ENCODE results near the gene CENPQ. TPM values are rescaled to one million over a fixed set of nuclear protein-coding genes. Genes with fewer than 3 reads are reported as not detected.
"Not testable (repeated sequence)": the region's sequence is repeated elsewhere in the genome, so short reads cannot be mapped to it uniquely, and the experiment has no call there.

CENPQ gene
- total and polyA plus RNA-seq, 2 of the 8 experiments (the other 6 are each of a cell fraction or from before 2014, with no cell fraction given): 9.4 to 19.6 TPM

DNA sequence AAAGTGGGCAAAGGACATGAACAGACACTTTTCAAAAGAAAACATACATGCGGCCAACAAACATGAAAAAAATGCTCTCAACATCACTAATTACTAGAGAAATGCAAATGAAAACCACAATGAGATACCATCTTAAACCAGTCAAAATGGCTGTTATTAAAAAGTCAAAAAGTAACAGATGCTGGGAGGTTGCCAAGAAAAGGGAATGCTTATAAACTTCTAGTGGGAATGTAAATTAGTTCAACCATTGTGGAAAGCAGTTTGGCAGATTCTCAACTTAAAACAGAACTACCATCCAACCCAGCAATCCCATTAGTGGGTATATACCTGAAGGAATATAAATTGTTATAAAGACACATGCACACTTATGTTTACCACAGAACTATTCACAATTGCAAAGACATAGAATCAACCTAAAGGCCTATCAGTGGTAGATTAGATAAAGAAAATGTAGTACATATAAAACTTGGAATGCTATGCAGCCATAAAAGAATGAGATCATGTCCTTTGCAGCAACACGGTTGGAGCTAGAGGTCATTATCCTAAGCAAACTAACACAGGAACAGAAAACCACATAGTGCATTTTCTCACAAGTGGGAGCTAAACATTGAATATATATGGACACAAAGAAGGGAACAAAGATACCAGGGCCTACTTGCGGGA lies 16.3 kb downstream of the CENPQ start (continued):
- TF ChIP-seq ATF3 (IDR thresholded peaks at IDR 0.05; ENCODE audit: insufficient read depth, low read depth, low read length): no peak
- TF ChIP-seq BRCA1 (IDR thresholded peaks at IDR 0.05; ENCODE audit: low read depth, low read length): no peak

GRCh38 chr6:49481846-49482245 lies 18.7 kb downstream of the CENPQ start:
- H3K23ac ChIP-seq (ENCODE audit: insufficient read length); H3K27ac ChIP-seq (ENCODE audit: low read depth, low read length); H3K4ac ChIP-seq (replicated peaks; ENCODE audit: insufficient read length, low read depth, low read length); H4K20me1 ChIP-seq (replicated peaks in 1 of 2; ENCODE audit: control insufficient read depth in 1 of 2, insufficient read depth in 2 of 2, low read length in 2 of 2); H2BK5ac ChIP-seq (ENCODE audit: low read depth, low read length); H3K79me2 ChIP-seq (ENCODE audit: control insufficient read depth in 1 of 2, insufficient read depth in 2 of 2, low read length in 2 of 2); H3K27me3 ChIP-seq (replicated peaks in 1 of 4; ENCODE audit: control insufficient read depth in 3 of 4, extremely low read depth in 1 of 4, insufficient read depth in 3 of 4, low read length in 3 of 4); H3K56ac ChIP-seq (replicated peaks; ENCODE audit: insufficient read length, low read depth, low read length); H4K5ac ChIP-seq (ENCODE audit: insufficient read length, low read depth, low read length); H2BK20ac ChIP-seq (ENCODE audit: low read length); CTCF ChIA-PET (ENCODE audit: partially characterized antibody); H3K23me2 ChIP-seq (ENCODE audit: low read depth, low read length); H2AFZ ChIP-seq (ENCODE audit: low read length); H3K14ac ChIP-seq (ENCODE audit: insufficient read length); H2BK12ac ChIP-seq (ENCODE audit: low read depth, low read length); H3K4me2 ChIP-seq (ENCODE audit: insufficient read depth in 1 of 2, low read depth in 2 of 2, low read length in 2 of 2); POLR2A ChIA-PET (ENCODE audit: partially characterized antibody); H3K4me1 ChIP-seq (replicated peaks in 1 of 4; ENCODE audit: control insufficient read depth in 3 of 4, insufficient read depth in 4 of 4, low read length in 3 of 4); H4K91ac ChIP-seq (replicated peaks; ENCODE audit: insufficient read length, low read length); DNase-seq (ENCODE audit: low read depth in 1 of 2, low spot score in 2 of 2); H3K4me3 ChIP-seq (ENCODE audit: extremely low read depth in 1 of 4, insufficient read depth in 2 of 4, low read depth in 3 of 4, low read length in 4 of 4); H3K9me3 ChIP-seq (ENCODE audit: insufficient read depth in 2 of 2, low read depth in 1 of 2, low read length in 1 of 2); H2BK15ac ChIP-seq (ENCODE audit: low read length); H3K9ac ChIP-seq (replicated peaks in 1 of 4; ENCODE audit: extremely low read depth in 1 of 4, low read depth in 3 of 4, low read length in 3 of 4); FAIRE-seq; H2AK5ac ChIP-seq (ENCODE audit: low read depth, low read length); H2BK120ac ChIP-seq (replicated peaks; ENCODE audit: low read depth, low read length); H3K18ac ChIP-seq (ENCODE audit: extremely low read depth, low read length); H4K8ac ChIP-seq (ENCODE audit: extremely low read depth, insufficient read depth, low read length); H3K79me1 ChIP-seq (ENCODE audit: low read depth, low read length): not testable (repeated sequence)
- WGBS, 2 experiments (ENCODE audit: extremely low coverage in 1 of 2, insufficient coverage in 1 of 2, insufficient read length in 1 of 2, insufficient replicate concordance in 2 of 2, low coverage in 1 of 2, low lambda C conversion rate in 2 of 2, missing lambda C conversion rate in 1 of 2): 100% methylated on average over 5 of the region's 22 CpGs; no CpG with 5 or more reads in 1 of the 2 experiments
- H3K36me3 ChIP-seq (ENCODE audit: control insufficient read depth in 2 of 4, insufficient read depth in 4 of 4, low read length in 3 of 4): peaks cover 0 to 35% (median 8%) of the 10 kb centered on the region in 4 experiments; a peak in 5 of 8 replicates

Data from H1 (cell line).